Measurements from ENCODE around the gene ABHD8. TPM values are rescaled to one million over a fixed set of nuclear protein-coding genes. Genes with fewer than 3 reads are reported as not detected.

The ABHD8 gene
- total and polyA plus RNA-seq, 2 of the 13 experiments (the other 11 are each of a cell fraction or from before 2014, with no cell fraction given) = 6.3 to 7.2 TPM

- peak; percentile 63; the same call in 1 of the 2 replicates for TF ChIP-seq ZNF414 (CRISPR knock-in tag; IDR thresholded peaks at IDR 0.05)
- TF ChIP-seq ZNF326 (CRISPR knock-in tag; IDR thresholded peaks at IDR 0.05; ENCODE audit: borderline replicate concordance) = no peak
- no peak for TF ChIP-seq ZNF740 (CRISPR knock-in tag; IDR thresholded peaks at IDR 0.05)
- TF ChIP-seq ZNF17 (CRISPR knock-in tag; IDR thresholded peaks at IDR 0.05) = no peak
- TF ChIP-seq RBFOX2 (IDR thresholded peaks at IDR 0.05; ENCODE audit: low read depth, low read length) = peak; percentile 23
- no peak for TF ChIP-seq ZNF597 (CRISPR knock-in tag; IDR thresholded peaks at IDR 0.05)
- no peak; the same call in 1 of the 2 replicates for TF ChIP-seq ZNF556 (CRISPR knock-in tag; IDR thresholded peaks at IDR 0.05; ENCODE audit: borderline replicate concordance)
- TF ChIP-seq NFAT5 (CRISPR knock-in tag; IDR thresholded peaks at IDR 0.05) = 0 out of 2 replicates have a peak, but pooled peaks have one; percentile 20
- TF ChIP-seq PHF8 (CRISPR knock-in tag; IDR thresholded peaks at IDR 0.05) = peak; percentile 79
- no peak for TF ChIP-seq BRF2 (CRISPR knock-in tag; IDR thresholded peaks at IDR 0.05)
- TF ChIP-seq ZNF766 (CRISPR knock-in tag; IDR thresholded peaks at IDR 0.05; ENCODE audit: borderline replicate concordance) = no peak
- TF ChIP-seq ZFP82 (CRISPR knock-in tag; IDR thresholded peaks at IDR 0.05; ENCODE audit: borderline replicate concordance) = peak; percentile 39; the same call in 1 of the 2 replicates
- TF ChIP-seq YEATS2 (CRISPR knock-in tag; IDR thresholded peaks at IDR 0.05; ENCODE audit: borderline replicate concordance) = no peak
- TF ChIP-seq ZNF225 (CRISPR knock-in tag; IDR thresholded peaks at IDR 0.05) = no peak
- no peak for TF ChIP-seq ZNF710 (CRISPR knock-in tag; IDR thresholded peaks at IDR 0.05; ENCODE audit: borderline replicate concordance)
- TF ChIP-seq ZBTB43 (CRISPR knock-in tag; conservative IDR thresholded peaks at IDR 0.05) = no peak
Measured at GRCh38 chr19:17243830-17244617, 59.2 kb downstream of the ABHD8 start (continued).
